Endothelial cell of umbilical vein (primary cell): ENCODE results near the gene TAS1R1.
A peak's percentile ranks its signal among the peaks of the same experiment; 100 is the strongest.

Source experiments
- CTCF ChIP-seq, 2 donors: IDR thresholded peaks; 1 replicate in 1 of 2; 2 replicates in 1 of 2; pipeline ENCODE4 v1.5.1; 2011; ENCODE audit warnings: low read length in 2 of 2, mild to moderate bottlenecking in 2 of 2, moderate library complexity in 2 of 2, control low read depth in 1 of 2, inconsistent platforms in 1 of 2, low read depth in 1 of 2; ENCODE audit not compliant: insufficient read depth in 1 of 2; ENCODE audit errors: extremely low read depth in 1 of 2
- EZH2 ChIP-seq: IDR thresholded peaks from 2 replicates; pipeline ENCODE4 v1.6.1; 2012; ENCODE audit warnings: borderline replicate concordance, low read depth, mild to moderate bottlenecking, moderate library complexity, low read length, inconsistent platforms; ENCODE audit not compliant: severe bottlenecking
- JUN ChIP-seq: IDR thresholded peaks from 2 replicates; pipeline ENCODE4 v1.6.1; 2011; ENCODE audit warnings: borderline replicate concordance, low read depth; ENCODE audit not compliant: insufficient read length, insufficient read depth
- MYC ChIP-seq: IDR thresholded peaks from one replicate; pipeline ENCODE4 v1.6.1; 2011; ENCODE audit warnings: mild to moderate bottlenecking, low read depth, low read length
- POLR2A ChIP-seq: IDR thresholded peaks from 2 replicates; pipeline ENCODE4 v1.6.1; 2012; ENCODE audit warnings: low read depth, mild to moderate bottlenecking, control low read depth, low read length
- POLR2AphosphoS5 ChIP-seq: IDR thresholded peaks from 2 replicates; pipeline ENCODE4 v1.6.1; 2012; ENCODE audit warnings: low read depth, mild to moderate bottlenecking, control low read depth, low read length, moderate library complexity; ENCODE audit not compliant: insufficient read depth

GRCh38 chr1:6588128-6588892 is 33.2 kb downstream of the TAS1R1 start:
- TF ChIP-seq CTCF (IDR thresholded peaks at IDR 0.05; ENCODE audit: extremely low read depth in 1 of 2, insufficient read depth in 1 of 2, low read depth in 1 of 2, low read length in 2 of 2) = no peak
- TF ChIP-seq EZH2 = no peak
- TF ChIP-seq POLR2AphosphoS5 = peak; percentile 6
- no peak for TF ChIP-seq JUN
- no peak for TF ChIP-seq POLR2A
- no peak for TF ChIP-seq MYC
